Progenitor cell of endocrine pancreas (in vitro differentiated cells): Measurements from ENCODE around the gene MGAT5B. TPM values are rescaled to one million over a fixed set of nuclear protein-coding genes. Genes with fewer than 3 reads are reported as not detected.

Source experiments
- DNase-seq: peaks from one replicate; pipeline ENCODE4 v3.0.0; 2021; ENCODE audit warnings: low spot score; ENCODE audit not compliant: unreplicated experiment
- H3K27ac Mint-ChIP-seq: 2 replicates; pipeline ENCODE4 v1.8.0; 2021; ENCODE audit warnings: mild to moderate bottlenecking, moderate library complexity, mixed read lengths
- H3K27me3 Mint-ChIP-seq: 2 replicates; pipeline ENCODE4 v1.8.0; 2021; ENCODE audit warnings: mixed read lengths
- H3K36me3 Mint-ChIP-seq: 2 replicates; pipeline ENCODE4 v1.8.0; 2022; ENCODE audit warnings: mixed read lengths; ENCODE audit not compliant: insufficient read depth
- H3K4me1 Mint-ChIP-seq: 2 replicates; pipeline ENCODE4 v1.8.0; 2021; ENCODE audit warnings: low read depth, mixed read lengths
- H3K4me3 Mint-ChIP-seq: 2 replicates; pipeline ENCODE4 v1.8.0; 2021; ENCODE audit warnings: low read depth, mild to moderate bottlenecking, moderate library complexity, mixed read lengths
- H3K9me3 Mint-ChIP-seq: 2 replicates; pipeline ENCODE4 v1.8.0; 2021; ENCODE audit warnings: low read depth, mixed read lengths
- total RNA-seq: library from RNA; stranded (reverse); gene quantifications from 2 replicates; pipeline ENCODE4 v1.2.1, GENCODE V29; 2021
- TF ChIP-seq, protein P1 (sequence below): fragments of 200-600 bp; sonication (generic); IDR thresholded peaks from one replicate; pipeline ENCODE4 v1.5.0; 2021; ENCODE audit warnings: antibody characterized with exemption, mild to moderate bottlenecking; ENCODE audit not compliant: unreplicated experiment

The MGAT5B gene
- total RNA-seq, 1 donor from 2014 or later, result 2.8 TPM

DNA sequence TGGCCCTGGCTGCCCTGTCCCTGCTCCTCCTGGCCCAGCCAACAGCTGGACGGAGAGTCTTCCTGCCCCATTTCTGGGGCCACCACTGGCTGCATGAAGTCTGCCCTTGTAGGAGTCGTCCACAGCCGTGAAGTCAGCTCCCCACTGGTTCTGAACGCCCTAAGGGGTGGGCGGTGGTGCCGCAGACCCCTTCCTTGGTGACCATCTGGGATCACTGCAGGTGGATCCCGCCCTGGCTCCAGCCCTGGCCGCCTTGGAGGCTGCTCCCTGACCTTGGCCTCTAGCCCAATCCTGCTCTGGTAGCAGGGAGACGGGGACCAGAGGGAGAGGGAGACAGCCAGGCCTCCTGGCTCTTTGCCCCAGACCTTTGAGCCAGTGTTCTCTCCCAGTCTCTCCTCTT lies 35.4 kb downstream of the MGAT5B start:
- no peaks in the 10 kb centered on the region for H3K4me1 Mint-ChIP-seq
- H3K36me3 Mint-ChIP-seq, result no peaks in the 10 kb centered on the region
- no peak overlapping the region for H3K4me3 Mint-ChIP-seq
- no peak for DNase-seq
- TF ChIP-seq, protein P1, sequence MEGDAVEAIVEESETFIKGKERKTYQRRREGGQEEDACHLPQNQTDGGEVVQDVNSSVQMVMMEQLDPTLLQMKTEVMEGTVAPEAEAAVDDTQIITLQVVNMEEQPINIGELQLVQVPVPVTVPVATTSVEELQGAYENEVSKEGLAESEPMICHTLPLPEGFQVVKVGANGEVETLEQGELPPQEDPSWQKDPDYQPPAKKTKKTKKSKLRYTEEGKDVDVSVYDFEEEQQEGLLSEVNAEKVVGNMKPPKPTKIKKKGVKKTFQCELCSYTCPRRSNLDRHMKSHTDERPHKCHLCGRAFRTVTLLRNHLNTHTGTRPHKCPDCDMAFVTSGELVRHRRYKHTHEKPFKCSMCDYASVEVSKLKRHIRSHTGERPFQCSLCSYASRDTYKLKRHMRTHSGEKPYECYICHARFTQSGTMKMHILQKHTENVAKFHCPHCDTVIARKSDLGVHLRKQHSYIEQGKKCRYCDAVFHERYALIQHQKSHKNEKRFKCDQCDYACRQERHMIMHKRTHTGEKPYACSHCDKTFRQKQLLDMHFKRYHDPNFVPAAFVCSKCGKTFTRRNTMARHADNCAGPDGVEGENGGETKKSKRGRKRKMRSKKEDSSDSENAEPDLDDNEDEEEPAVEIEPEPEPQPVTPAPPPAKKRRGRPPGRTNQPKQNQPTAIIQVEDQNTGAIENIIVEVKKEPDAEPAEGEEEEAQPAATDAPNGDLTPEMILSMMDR, result no peak
- H3K27me3 Mint-ChIP-seq, result peaks cover 18% of the 10 kb centered on the region
- peaks cover 3% of the 10 kb centered on the region for H3K9me3 Mint-ChIP-seq
- H3K27ac Mint-ChIP-seq, result no peak overlapping the region

- no peak overlapping the region for H3K4me3 Mint-ChIP-seq
- no peaks in the 10 kb centered on the region for H3K4me1 Mint-ChIP-seq
- H3K36me3 Mint-ChIP-seq, result no peaks in the 10 kb centered on the region
- DNase-seq, result no peak
- peaks cover 3% of the 10 kb centered on the region for H3K9me3 Mint-ChIP-seq
- TF ChIP-seq, protein P1, result no peak
- no peak overlapping the region for H3K27ac Mint-ChIP-seq
- peaks cover 18% of the 10 kb centered on the region for H3K27me3 Mint-ChIP-seq
Measured at GRCh38 chr17:76904116-76904515, 35.9 kb downstream of the MGAT5B start.

DNA sequence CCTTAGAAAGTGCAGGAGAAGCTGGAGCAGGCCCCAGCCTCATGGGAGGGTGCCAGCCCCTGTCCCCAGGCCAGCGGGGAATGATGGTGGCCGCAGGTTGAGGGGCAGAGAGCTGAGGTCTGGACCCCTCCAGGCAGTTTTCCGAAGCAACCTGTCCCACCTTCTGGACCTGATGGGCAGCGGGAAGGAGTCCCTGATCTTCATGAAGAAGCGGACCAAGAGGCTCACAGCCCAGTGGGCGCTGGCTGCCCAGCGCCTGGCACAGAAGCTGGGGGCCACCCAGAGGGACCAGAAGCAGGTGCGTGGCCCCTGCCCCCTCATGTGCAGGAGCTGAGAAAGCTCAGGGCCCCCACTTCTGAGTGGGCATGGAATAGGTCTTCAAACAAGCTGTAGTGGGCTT lies 36.8 kb downstream of the MGAT5B start:
- H3K9me3 Mint-ChIP-seq, result peaks cover 3% of the 10 kb centered on the region
- TF ChIP-seq, protein P1, result no peak
- no peaks in the 10 kb centered on the region for H3K4me1 Mint-ChIP-seq
- H3K27ac Mint-ChIP-seq, result no peak overlapping the region
- no peak overlapping the region for H3K4me3 Mint-ChIP-seq
- H3K36me3 Mint-ChIP-seq, result no peaks in the 10 kb centered on the region
- DNase-seq, result no peak
- H3K27me3 Mint-ChIP-seq, result peaks cover 22% of the 10 kb centered on the region

GRCh38 chr17:76905836-76906235 lies 37.6 kb downstream of the MGAT5B start:
- TF ChIP-seq, protein P1, result no peak
- Mint-ChIP-seq H3K27me3 (peaks cover 27% of the 10 kb centered on the region), H3K27ac (no peak overlapping the region), H3K9me3 (peaks cover 3% of the 10 kb centered on the region), H3K4me1 (no peaks in the 10 kb centered on the region), H3K4me3 (no peak overlapping the region), H3K36me3 (no peaks in the 10 kb centered on the region)
- no peak for DNase-seq

DNA sequence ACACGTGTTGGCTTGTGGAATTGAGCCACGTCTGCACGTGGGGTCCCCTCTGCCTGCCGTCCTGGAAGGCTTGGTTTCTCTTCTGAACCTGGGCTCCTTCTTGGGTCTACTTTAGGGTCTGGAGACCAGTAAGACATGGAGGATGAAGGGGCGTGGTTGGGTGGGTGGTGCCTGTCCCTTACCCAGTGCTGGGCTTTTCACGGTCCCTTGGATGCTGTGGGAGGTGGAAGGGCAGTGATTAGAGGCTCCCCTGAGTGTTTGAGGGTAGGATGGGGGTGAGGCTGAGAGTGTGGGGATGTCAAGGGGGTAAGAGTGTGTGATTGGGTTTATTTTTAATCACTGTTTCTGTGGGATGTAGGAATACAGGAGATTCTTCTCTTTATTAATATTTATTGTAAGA lies 38.3 kb downstream of the MGAT5B start:
- Mint-ChIP-seq H3K27me3 (peaks cover 32% of the 10 kb centered on the region), H3K27ac (no peak overlapping the region), H3K4me3 (no peak overlapping the region), H3K36me3 (no peaks in the 10 kb centered on the region), H3K9me3 (peaks cover 3% of the 10 kb centered on the region), H3K4me1 (no peaks in the 10 kb centered on the region)
- no peak for DNase-seq
- TF ChIP-seq, protein P1, result no peak
